WERI-Rb-1 (cell line): ENCODE measurements around the gene NAALADL2.

ENCODE experiments used
- DNase-seq: peaks from one replicate; pipeline ENCODE4 v3.0.0-alpha.2; 2020
- H3K27ac ChIP-seq: fragments of 250-450 bp; sonication (Bioruptor Pico); 2 replicates; pipeline ENCODE4 v1.5.1; 2020; ENCODE audit warnings: mild to moderate bottlenecking, moderate library complexity
- H3K27me3 ChIP-seq: fragments of 250-450 bp; sonication (Bioruptor Pico); 2 replicates; pipeline ENCODE4 v1.5.1; 2021; ENCODE audit warnings: mild to moderate bottlenecking, low read depth, moderate library complexity; ENCODE audit not compliant: insufficient read depth, severe bottlenecking
- H3K36me3 ChIP-seq: fragments of 250-450 bp; sonication (Bioruptor Pico); 2 replicates; pipeline ENCODE4 v1.5.1; 2020; ENCODE audit warnings: mild to moderate bottlenecking, moderate library complexity
- H3K4me3 ChIP-seq: 2 replicates; pipeline ENCODE4 v1.5.1; 2011; ENCODE audit warnings: low read depth, mild to moderate bottlenecking, control low read depth, low read length
- H3K9me3 ChIP-seq: fragments of 250-450 bp; sonication (Bioruptor Pico); 2 replicates; pipeline ENCODE4 v1.5.1; 2021; ENCODE audit warnings: mild to moderate bottlenecking, moderate library complexity; ENCODE audit not compliant: severe bottlenecking
- TF ChIP-seq, protein P1 (sequence below): IDR thresholded peaks from 2 replicates; pipeline ENCODE4 v1.5.1; 2011; ENCODE audit warnings: low read depth, mild to moderate bottlenecking, control low read depth, inconsistent platforms, low read length

The NAALADL2 gene

GRCh38 chr3:174951034-174951433, 91.9 kb downstream of the NAALADL2 start:
- Histone ChIP-seq H3K27me3 (no peaks in the 10 kb centered on the region), H3K27ac (no peak overlapping the region), H3K9me3 (no peaks in the 10 kb centered on the region), H3K4me3 (no peak overlapping the region), H3K36me3 (no peaks in the 10 kb centered on the region)
- DNase-seq = no peak
- TF ChIP-seq, protein P1, sequence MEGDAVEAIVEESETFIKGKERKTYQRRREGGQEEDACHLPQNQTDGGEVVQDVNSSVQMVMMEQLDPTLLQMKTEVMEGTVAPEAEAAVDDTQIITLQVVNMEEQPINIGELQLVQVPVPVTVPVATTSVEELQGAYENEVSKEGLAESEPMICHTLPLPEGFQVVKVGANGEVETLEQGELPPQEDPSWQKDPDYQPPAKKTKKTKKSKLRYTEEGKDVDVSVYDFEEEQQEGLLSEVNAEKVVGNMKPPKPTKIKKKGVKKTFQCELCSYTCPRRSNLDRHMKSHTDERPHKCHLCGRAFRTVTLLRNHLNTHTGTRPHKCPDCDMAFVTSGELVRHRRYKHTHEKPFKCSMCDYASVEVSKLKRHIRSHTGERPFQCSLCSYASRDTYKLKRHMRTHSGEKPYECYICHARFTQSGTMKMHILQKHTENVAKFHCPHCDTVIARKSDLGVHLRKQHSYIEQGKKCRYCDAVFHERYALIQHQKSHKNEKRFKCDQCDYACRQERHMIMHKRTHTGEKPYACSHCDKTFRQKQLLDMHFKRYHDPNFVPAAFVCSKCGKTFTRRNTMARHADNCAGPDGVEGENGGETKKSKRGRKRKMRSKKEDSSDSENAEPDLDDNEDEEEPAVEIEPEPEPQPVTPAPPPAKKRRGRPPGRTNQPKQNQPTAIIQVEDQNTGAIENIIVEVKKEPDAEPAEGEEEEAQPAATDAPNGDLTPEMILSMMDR = no peak

DNA sequence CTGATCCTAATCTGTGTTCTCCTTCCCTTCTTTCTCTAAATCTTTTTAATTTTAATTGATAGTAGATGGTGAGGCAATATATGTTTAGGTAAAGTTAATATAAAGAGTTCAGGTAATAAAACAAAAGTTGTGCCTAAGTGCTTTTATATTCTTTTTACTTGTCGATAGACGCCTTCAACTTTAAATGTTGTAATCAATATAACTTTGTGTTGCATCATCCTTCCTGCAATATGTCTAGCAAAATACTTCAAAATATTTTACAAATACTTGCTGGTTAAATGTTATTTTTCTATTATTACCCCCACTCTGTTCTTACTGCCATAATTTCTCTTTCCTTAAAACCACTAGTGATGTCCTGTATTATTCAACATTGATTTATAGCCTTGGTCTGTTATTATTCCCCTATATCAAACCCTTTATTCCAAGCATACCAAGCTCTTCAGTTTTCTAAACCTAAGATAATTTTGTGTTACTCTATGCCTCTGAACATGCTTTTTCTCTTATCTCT, 92.4 kb downstream of the NAALADL2 start:
- Histone ChIP-seq H3K4me3 (no peak overlapping the region), H3K27ac (no peak overlapping the region), H3K36me3 (no peaks in the 10 kb centered on the region), H3K9me3 (no peaks in the 10 kb centered on the region), H3K27me3 (no peaks in the 10 kb centered on the region)
- TF ChIP-seq, protein P1 = no peak
- DNase-seq = no peak

DNA sequence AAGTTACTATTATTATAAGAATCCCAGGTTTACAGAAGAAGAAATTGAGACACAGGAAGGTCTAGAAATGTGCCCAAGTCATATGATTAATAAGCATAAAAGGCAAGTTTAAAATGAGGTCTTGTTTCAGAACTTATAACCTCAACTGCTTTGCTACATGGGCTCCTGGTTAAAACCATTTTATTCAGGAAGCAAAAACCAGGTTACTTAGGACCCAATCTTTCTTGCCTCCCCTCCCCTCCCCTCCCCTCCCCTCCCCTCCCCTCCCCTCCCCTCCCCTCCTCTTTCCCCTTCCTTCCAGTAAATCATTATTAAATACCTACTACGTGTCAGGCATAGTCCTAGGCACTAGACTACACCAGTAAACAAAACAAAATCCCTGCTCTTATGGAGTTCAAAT, 93.9 kb downstream of the NAALADL2 start:
- Histone ChIP-seq H3K36me3 (no peaks in the 10 kb centered on the region), H3K4me3 (no peak overlapping the region), H3K27me3 (no peaks in the 10 kb centered on the region), H3K27ac (no peak overlapping the region), H3K9me3 (no peaks in the 10 kb centered on the region)
- TF ChIP-seq, protein P1 = no peak
- no peak for DNase-seq

GRCh38 chr3:174955513-174956016, 96.4 kb downstream of the NAALADL2 start:
- no peak overlapping the region for H3K27ac ChIP-seq
- no peaks in the 10 kb centered on the region for H3K27me3 ChIP-seq
- no peaks in the 10 kb centered on the region for H3K9me3 ChIP-seq
- no peak for DNase-seq
- TF ChIP-seq, protein P1 = no peak
- no peak overlapping the region for H3K4me3 ChIP-seq
- no peaks in the 10 kb centered on the region for H3K36me3 ChIP-seq

DNA sequence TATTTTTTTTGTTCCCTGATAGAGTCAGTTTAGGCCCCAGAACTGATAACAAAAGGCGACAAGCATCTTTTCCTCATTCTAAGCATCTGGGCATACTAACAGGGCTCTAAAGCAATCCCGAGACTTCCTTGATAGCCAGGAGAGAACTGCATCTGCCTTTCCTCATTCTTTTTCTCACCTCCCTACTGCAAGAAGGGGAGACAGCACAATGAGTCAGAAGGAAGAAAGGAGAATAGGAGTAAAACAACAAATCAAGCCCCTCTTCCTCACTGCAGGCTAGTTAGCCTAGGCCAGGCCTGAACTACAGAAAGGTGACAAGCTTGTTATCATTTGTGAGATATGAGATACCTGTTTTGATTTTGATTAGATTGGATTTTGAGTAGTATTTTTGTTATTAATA, 97.9 kb downstream of the NAALADL2 start:
- Histone ChIP-seq H3K9me3 (no peaks in the 10 kb centered on the region), H3K4me3 (no peak overlapping the region), H3K27ac (no peak overlapping the region), H3K36me3 (no peaks in the 10 kb centered on the region), H3K27me3 (no peaks in the 10 kb centered on the region)
- DNase-seq = no peak
- TF ChIP-seq, protein P1 = no peak

GRCh38 chr3:174957551-174958001, 98.4 kb downstream of the NAALADL2 start:
- H3K4me3 ChIP-seq = no peak overlapping the region
- H3K27ac ChIP-seq = no peak overlapping the region
- DNase-seq = no peak
- no peaks in the 10 kb centered on the region for H3K9me3 ChIP-seq
- no peaks in the 10 kb centered on the region for H3K36me3 ChIP-seq
- TF ChIP-seq, protein P1 = no peak
- no peaks in the 10 kb centered on the region for H3K27me3 ChIP-seq
